Central memory CD4-positive, alpha-beta T cell (primary cell): ENCODE data around the gene RASA2.
"Not testable (repeated sequence)": the region's sequence is repeated elsewhere in the genome, so short reads cannot be mapped to it uniquely, and the experiment has no call there.

ENCODE experiments used
- DNase-seq: peaks from one replicate; pipeline ENCODE4 v3.0.0; 2022

The RASA2 gene

GRCh38 chr3:141459008-141459407, 27.8 kb upstream of the RASA2 start:
- DNase-seq, result no peak

- peak; percentile 76 for DNase-seq
Observed at GRCh38 chr3:141460097-141460704, 26.6 kb upstream of the RASA2 start.

GRCh38 chr3:141462176-141462859, 24.5 kb upstream of the RASA2 start:
- DNase-seq, result no peak

GRCh38 chr3:141465221-141465620, 21.6 kb upstream of the RASA2 start:
- DNase-seq, result no peak

- no peak for DNase-seq
Observed at GRCh38 chr3:141466633-141467169, 20.1 kb upstream of the RASA2 start.

DNA sequence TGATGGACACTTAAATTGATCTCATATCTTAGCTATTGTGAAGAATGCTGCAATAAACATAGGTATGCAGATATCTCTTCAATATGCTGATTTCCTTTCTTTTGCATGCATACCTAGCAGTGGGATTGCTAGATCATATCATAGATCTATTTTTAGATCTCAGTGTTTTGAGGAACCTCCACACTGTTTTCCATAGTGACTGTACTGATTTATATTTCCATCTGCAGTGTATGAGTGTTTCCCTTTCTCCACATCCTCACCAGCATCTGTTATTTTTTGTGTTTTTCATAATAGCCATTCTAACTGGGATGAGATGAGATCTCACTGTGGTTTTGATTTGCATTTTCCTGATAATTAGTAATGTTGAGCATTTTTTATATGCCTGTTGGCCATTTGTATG, 17.1 kb upstream of the RASA2 start:
- no peak for DNase-seq

- DNase-seq, result no peak
Observed at GRCh38 chr3:141471160-141471559, 15.7 kb upstream of the RASA2 start.

DNA sequence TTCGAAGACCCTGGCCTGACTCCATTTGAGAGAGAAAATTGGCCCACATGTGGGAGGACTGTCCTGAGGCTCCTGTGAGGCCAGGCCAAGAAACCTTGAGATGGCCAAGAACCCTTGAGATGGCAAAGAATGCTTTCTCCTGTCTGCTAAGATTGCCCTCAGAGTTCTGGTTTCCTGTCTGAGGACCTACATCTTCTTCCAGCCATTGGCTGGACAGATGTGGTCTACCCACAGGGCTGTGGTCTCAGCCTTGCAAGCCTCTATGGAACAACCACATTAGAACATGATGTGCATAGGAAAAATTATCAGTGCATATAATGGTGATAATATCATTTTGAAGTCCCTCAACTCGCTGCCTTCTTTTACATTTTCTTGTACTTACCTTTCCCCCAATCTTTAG, 10.8 kb upstream of the RASA2 start:
- no peak for DNase-seq

DNA sequence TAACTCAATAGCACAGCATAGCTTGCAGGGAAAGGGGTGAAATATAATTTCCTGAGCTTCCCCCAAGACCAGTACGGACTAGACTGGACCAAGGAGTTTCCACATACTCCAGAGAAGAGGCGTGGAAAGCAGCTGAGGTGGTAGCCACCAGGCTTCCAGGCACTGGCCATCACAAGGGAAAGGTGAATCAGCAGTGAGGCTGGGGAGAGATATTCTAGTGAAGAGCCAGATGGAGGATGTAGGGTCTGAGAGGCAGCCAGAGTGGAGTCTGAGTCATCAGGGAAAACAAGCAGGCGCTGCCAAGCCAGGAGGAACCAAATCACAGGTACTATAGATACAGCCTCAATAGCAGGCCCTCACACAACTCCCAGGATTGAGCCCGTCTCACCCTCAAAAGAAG, 9.6 kb upstream of the RASA2 start:
- DNase-seq, result no peak

DNA sequence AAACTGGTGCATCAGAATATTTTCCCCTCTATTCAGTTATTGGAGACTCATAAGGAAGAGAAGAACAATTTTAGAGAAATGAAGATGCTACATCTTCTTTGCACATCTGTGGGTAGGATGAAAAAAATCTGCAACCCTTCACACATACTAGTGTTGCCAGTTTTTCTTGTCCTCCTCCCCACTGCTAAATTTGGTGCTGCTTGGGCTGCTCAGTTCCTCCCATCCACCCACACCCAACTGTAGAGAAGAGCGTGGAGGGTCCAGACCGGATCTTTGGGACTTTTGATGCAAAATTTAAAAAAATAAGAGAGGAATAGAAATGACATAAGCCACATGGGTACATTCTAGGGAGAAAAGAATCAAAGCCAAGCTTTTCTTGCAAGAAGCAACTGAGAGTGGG, 8.7 kb upstream of the RASA2 start:
- DNase-seq, result no peak

DNA sequence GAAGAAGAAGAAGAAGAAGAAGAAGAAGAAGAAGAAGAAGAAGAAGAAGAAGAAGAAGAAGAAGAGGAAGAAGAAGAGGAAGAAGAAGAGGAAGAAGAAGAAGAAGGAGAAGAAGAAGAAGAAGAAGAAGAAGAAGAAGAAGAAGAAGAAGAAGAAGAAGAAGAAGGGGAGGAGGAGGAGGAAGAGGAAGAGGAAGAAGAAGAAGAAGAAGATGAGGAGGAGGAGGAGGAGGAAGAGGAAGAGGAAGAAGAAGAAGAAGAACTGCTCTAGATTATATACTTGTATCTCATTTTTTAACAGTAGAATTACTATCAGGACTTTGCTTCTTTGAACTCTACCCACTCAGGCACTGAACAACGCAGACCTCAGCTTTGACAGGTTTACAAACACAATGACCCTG, 8.0 kb upstream of the RASA2 start:
- DNase-seq, result not testable (repeated sequence)

DNA sequence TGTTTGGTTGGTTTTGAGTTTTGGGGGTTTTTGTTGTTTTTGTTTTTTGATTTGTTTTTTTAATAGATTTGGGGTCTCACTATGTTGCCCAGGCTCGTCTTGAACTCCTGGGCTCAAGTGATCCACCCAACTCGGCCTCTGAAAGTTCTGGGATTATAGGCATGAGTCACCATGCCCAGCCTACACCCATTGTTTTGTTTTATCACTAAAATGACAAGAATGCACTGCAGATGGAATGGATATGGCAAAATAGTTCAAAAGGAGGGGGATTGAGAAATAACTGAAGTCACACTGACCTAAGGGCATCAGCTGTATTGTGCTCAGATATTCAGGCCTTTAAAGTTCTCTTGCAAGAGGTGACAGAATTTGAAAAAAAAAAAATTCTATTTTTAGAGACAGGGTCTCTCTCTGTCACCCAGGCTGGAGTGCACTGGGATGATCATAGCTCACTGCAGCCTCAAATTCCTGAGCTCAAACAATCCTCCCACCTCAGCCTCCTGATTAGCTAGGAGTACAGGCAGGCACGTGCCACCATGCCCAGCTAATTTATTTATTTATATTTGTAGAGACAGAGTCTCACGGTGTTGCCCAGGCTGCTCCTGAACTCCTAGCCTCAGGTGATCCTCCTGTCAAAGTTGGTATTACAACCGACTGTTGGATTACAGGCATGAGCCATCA, 4.4 kb upstream of the RASA2 start:
- no peak for DNase-seq

DNA sequence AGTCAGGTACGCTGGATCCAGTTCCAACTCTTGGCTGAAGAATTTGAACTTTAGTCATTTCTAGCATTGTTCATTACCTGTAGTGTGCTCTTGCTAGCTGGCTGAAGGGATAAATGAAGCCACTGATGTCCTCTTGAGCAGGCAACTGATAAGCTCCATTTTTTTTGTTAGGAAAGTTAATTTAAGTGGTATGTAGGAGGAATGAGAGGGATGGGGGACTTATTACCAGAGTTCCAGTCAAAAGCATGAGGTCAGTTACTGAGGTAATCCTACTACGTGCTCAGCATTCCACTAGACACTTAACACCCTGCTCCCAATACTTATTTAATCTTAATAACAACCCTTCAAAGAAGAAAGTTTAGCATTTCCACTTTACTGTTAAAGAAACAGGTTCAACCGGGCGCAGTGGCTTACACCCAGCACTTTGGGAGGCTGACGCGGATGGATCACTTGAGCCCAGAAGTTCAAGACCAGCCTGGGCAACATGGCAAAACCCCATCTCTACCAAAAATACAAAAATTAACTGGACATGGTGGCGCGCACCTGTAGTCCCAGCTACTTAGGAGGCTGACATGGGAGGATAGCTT, 2.0 kb upstream of the RASA2 start:
- DNase-seq, result no peak

GRCh38 chr3:141485641-141486495, 959 bp upstream of the RASA2 start:
- no peak for DNase-seq

GRCh38 chr3:141486496-141486745, 406 bp upstream of the RASA2 start:
- no peak for DNase-seq

GRCh38 chr3:141487521-141488252, 860 bp downstream of the RASA2 start:
- DNase-seq, result peak; percentile 89

DNA sequence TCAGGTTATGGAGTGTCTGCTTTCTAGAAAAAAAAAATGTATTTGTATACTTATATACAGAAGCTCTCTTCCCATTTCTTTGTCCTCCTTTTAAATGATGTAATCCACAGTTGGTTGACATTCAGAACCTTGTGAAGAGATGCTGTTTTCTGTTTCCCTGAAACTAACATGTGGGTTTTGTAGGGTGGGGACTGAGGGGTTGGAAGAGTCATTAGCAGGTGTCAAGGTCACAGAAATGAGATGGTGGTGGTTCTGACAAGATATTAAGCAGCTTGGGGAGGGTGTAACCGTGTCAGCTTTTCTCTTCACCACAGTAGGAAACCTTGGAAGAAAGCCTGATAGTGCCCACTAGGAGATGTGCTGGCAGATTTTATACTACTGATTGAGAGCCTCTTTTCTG, 2.4 kb downstream of the RASA2 start:
- no peak for DNase-seq

DNA sequence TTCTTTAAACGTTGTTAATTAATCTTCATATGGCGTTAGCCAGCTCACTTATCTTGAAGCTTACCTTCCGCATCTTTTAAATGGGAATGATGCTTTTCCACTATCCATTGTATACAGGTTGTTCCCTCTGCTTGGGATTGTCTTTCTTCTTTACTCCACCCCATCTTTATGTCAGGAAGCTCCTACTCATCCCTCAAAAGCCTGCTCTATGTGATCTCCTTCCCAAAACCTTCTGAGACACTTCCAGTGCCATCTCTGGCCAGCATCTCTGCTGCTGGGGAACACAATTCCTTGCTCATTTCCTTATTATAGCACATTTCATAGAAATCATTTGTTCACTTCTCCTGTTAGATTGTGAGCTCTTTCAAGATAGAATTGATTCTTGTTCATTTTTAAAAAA, 4.3 kb downstream of the RASA2 start:
- no peak for DNase-seq

DNA sequence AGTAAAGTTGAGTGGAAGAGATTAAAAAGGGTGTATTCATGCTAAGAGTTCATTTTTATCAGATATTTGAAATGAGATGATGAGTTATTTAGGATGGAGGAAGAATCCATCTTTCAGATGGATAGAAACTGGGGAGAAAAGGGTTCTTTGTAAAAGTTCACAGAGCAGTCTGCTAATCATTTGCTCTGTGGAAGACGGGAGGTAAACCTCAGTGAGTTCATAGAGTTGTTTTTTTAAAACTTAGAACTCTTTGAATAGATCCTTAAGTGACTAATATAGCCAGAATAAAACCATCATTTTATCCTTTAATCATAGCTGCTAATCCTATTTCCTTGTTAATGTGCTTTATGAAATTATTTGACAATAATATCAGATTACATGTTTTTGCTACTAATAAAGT, 5.1 kb downstream of the RASA2 start:
- DNase-seq, result no peak

DNA sequence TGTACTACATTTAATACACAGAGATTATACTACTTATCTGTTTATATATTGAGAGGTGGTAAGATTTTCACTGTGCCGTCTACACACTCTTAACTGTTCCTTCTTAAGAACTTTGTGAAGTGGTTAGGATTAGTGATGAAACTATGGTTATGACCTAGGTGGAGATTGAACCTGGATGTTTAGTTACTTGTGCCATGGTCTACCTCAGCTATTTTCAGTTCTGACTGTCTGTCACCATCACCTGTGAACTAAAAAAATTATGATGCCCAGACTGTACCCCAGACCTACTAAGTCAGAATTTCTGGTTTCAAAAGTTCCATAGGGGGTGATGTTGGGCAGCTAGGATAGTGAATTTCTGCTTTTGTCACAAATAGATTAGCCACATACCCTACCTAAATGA, 6.4 kb downstream of the RASA2 start:
- DNase-seq, result peak; percentile 18

DNA sequence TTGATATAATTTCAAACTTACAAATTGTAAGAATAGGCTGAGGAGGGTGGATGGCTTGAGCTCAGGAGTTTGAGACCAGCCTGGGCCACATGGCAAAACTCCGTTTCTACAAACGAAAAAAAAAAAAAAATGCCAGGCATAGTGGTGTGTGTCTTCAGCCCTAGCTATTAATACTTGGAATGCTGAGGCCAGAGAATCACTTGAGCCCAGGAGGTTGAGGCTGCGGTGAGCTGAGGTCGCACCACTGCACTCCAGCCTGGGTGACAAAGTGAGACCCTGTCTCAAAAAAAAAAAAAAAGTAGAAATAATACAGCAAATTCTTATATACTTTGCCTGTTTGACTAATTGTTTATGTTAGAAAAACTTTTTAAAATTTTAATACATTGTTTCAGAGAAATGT, 10.8 kb downstream of the RASA2 start:
- DNase-seq, result not testable (repeated sequence)

DNA sequence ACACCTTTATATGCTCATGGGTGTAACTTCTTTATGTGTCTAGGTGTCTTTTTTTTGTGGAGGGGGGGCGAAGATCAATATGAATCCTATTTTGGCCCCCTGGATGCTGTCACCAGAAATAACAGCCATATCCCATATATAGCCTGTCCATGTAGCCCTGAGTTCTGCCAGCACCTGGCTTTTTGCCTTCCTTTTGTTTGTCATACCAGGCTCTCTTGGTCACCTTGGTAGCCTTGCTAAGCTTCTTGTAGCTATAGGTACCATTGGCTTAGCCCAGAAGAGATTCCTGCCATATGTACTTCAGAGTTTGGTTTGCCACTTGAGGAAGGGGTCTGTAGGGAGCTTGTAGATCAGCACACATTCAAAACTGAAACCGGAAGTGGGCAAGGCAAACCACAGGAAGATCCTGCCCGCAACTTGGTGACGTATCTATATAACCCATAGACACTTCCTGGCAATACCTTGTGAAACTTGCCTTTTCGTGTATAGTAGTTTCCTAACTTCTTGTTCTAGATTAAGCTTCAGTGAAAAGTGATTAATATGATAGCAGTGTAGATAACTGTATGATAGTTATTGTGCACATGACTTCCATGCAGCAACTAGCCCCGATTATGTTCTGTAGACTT, 11.9 kb downstream of the RASA2 start:
- peak; percentile 94 for DNase-seq
